ENCODE measurements around the gene GPR171. TPM values are rescaled to one million over a fixed set of nuclear protein-coding genes. Genes with fewer than 3 reads are reported as not detected.

GPR171 gene
- total RNA-seq = not detected

GRCh38 chr3:151203051-151203420 is at the start of gene GPR171:
Gene GPR171 (minus strand): TSS chr3:151203216. CDS start chr3:151199386, 3,830 bp downstream.

Small RNA genes within 50 kb of the gene (small RNA-seq; reads per million reads assigned to genes)
- gene RNA5SP145 (ENCODE audit: low replicate concordance) = not detected

Other genes with a start within 250 kb of the GPR171 start
- not detected for gene CLRN1, start 230.5 kb downstream of the GPR171 start, total RNA-seq
- gene MED12L, start 117.6 kb downstream of the GPR171 start, total RNA-seq = 21.0 TPM
- gene P2RY14, start 75.3 kb upstream of the GPR171 start, total RNA-seq = 0.31 TPM
- not detected for gene GPR87, start 113.6 kb upstream of the GPR171 start, total RNA-seq
- 2.2 TPM for gene P2RY13, start 126.3 kb upstream of the GPR171 start, total RNA-seq
- 21.9 TPM for gene P2RY12, start 181.5 kb upstream of the GPR171 start, total RNA-seq

All from parietal lobe (tissue), 2 donors.